Mucosa of rectum (tissue), 2 donors: ENCODE data around the gene UPF1.

Source experiments
- H3K27ac ChIP-seq, 2 donors: one replicate each; pipeline ENCODE4 v1.7.0; 2013; ENCODE audit warnings: inconsistent platforms in 2 of 2, low read depth in 2 of 2, low read length in 2 of 2
- H3K27me3 ChIP-seq, 2 donors: one replicate each; pipeline ENCODE4 v1.7.0; 2013; ENCODE audit warnings: low read length in 2 of 2; ENCODE audit not compliant: control insufficient read depth in 2 of 2, insufficient read depth in 2 of 2
- H3K36me3 ChIP-seq, 2 donors: one replicate each; pipeline ENCODE4 v1.7.0; 2013; ENCODE audit warnings: low read length in 2 of 2; ENCODE audit not compliant: control insufficient read depth in 2 of 2, insufficient read depth in 2 of 2
- H3K4me1 ChIP-seq, 2 donors: one replicate each; pipeline ENCODE4 v1.7.0; 2013; ENCODE audit warnings: low read length in 2 of 2, mild to moderate bottlenecking in 1 of 2; ENCODE audit not compliant: control insufficient read depth in 2 of 2, insufficient read depth in 2 of 2
- H3K4me3 ChIP-seq, 2 donors: one replicate each; pipeline ENCODE4 v1.7.0; 2013; ENCODE audit warnings: low read length in 2 of 2
- H3K9ac ChIP-seq, 2 donors: one replicate each; pipeline ENCODE4 v1.7.0; 2013; ENCODE audit warnings: low read length in 2 of 2, low read depth in 1 of 2, mild to moderate bottlenecking in 1 of 2
- H3K9me3 ChIP-seq, 2 donors: one replicate each; pipeline ENCODE4 v1.7.0; 2013; ENCODE audit warnings: low read length in 2 of 2; ENCODE audit not compliant: control insufficient read depth in 2 of 2
- donor health status: healthy.
- donor health status: Normal muscosa, but diverticular disease.

Gene UPF1

GRCh38 chr19:18790566-18791314 lies 41.0 kb upstream of the UPF1 start, which contains the start of gene COMP:
TSS of gene COMP (minus strand) at chr19:18791305. CDS start at chr19:18791269, 36 bp downstream.
- no peak within 1 kb of the TSS for H3K9ac ChIP-seq
- H3K27me3 ChIP-seq, result peaks cover 56 to 71% of the 10 kb centered on the region in 2 donors
- no peak within 1 kb of the TSS for H3K27ac ChIP-seq

DNA sequence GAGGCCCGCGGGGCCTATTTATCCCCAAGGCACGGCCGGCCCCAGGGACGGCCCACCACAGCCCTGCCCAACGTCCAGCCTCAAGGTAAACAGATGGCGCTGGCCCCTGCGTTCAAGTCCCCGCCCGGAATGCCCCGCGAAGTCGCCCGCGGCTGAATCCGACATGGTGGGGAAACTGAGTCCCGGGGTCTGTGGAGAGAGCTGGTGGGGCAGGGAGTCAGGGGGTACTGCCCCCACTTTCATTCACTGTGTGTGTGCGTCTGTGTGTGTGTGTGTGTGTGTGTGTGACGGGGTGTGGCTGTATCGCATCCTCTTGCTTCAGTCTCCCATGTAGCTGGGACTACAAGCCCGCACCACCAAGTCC lies 40.5 kb upstream of the UPF1 start:
- Histone ChIP-seq H3K36me3 (no peaks in the 10 kb centered on the region), H3K27me3 (peaks cover 52 to 71% of the 10 kb centered on the region in 2 donors), H3K9me3 (no peaks in the 10 kb centered on the region), H3K27ac (no peak overlapping the region), H3K9ac (no peak overlapping the region), H3K4me1 (peaks cover 2 to 3% of the 10 kb centered on the region in 2 donors), H3K4me3 (no peak overlapping the region)

More at GRCh38 chr19:18790566-18791314, 41.0 kb upstream of the UPF1 start, which contains the start of gene COMP:
- no peaks in the 10 kb centered on the region for H3K9me3 ChIP-seq
- H3K4me1 ChIP-seq, result peaks cover 2 to 3% of the 10 kb centered on the region in 2 donors
- peak within 1 kb of the TSS; percentile 16 to 20 for H3K4me3 ChIP-seq
- H3K36me3 ChIP-seq, result no peaks in the 10 kb centered on the region

GRCh38 chr19:18792661-18793060 lies 39.1 kb upstream of the UPF1 start:
- H3K4me3 ChIP-seq, result no peak overlapping the region
- H3K9me3 ChIP-seq, result no peaks in the 10 kb centered on the region
- H3K36me3 ChIP-seq, result no peaks in the 10 kb centered on the region
- no peak overlapping the region for H3K27ac ChIP-seq
- no peak overlapping the region for H3K9ac ChIP-seq
- H3K4me1 ChIP-seq, result peaks cover 2 to 3% of the 10 kb centered on the region in 2 donors
- peaks cover 45 to 62% of the 10 kb centered on the region in 2 donors for H3K27me3 ChIP-seq

- Histone ChIP-seq H3K27ac (no peak overlapping the region), H3K9ac (no peak overlapping the region), H3K4me1 (peaks cover 2 to 3% of the 10 kb centered on the region in 2 donors), H3K4me3 (no peak overlapping the region), H3K36me3 (no peaks in the 10 kb centered on the region), H3K27me3 (peaks cover 48 to 57% of the 10 kb centered on the region in 2 donors), H3K9me3 (no peaks in the 10 kb centered on the region)
These were observed 38.4 kb upstream of the UPF1 start for GRCh38 chr19:18793144-18794028.

GRCh38 chr19:18794029-18794313 lies 37.8 kb upstream of the UPF1 start:
- H3K4me1 ChIP-seq, result peaks cover 2 to 4% of the 10 kb centered on the region in 2 donors
- no peak overlapping the region for H3K27ac ChIP-seq
- H3K9ac ChIP-seq, result no peak overlapping the region
- H3K27me3 ChIP-seq, result peaks cover 45 to 51% of the 10 kb centered on the region in 2 donors
- no peaks in the 10 kb centered on the region for H3K36me3 ChIP-seq
- no peaks in the 10 kb centered on the region for H3K9me3 ChIP-seq
- H3K4me3 ChIP-seq, result no peak overlapping the region

GRCh38 chr19:18794692-18795091 lies 37.1 kb upstream of the UPF1 start:
- Histone ChIP-seq H3K9me3 (no peaks in the 10 kb centered on the region), H3K4me3 (no peak overlapping the region), H3K27me3 (peaks cover 42 to 44% of the 10 kb centered on the region in 2 donors), H3K36me3 (no peaks in the 10 kb centered on the region), H3K4me1 (peaks cover 2 to 6% of the 10 kb centered on the region in 2 donors), H3K9ac (no peak overlapping the region), H3K27ac (no peak overlapping the region)

GRCh38 chr19:18795540-18795939 lies 36.2 kb upstream of the UPF1 start:
- Histone ChIP-seq H3K9me3 (no peaks in the 10 kb centered on the region), H3K27me3 (peaks cover 39 to 42% of the 10 kb centered on the region in 2 donors), H3K4me3 (no peak overlapping the region), H3K4me1 (peaks cover 2 to 6% of the 10 kb centered on the region in 2 donors), H3K36me3 (no peaks in the 10 kb centered on the region), H3K9ac (no peak overlapping the region), H3K27ac (no peak overlapping the region)

DNA sequence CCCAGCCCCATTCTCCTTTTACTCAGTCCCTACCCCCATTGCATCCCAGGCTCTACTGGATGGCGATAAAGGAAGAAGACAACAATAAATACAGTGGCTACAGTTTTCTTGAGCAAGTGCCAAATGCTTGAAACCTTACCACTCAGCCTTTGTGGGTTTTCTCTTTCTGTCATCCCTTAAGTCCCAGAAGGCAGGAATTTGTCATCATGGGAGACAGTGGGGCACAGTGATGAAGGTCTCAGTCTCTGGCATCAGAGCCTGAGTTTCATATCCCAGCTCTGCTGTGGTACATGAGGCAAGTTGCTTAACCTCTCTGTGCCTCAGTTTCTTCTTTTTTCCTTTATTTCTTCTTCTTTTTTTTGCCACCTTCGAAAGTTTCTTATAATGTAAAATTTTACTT lies 35.5 kb upstream of the UPF1 start:
- H3K4me1 ChIP-seq, result peaks cover 0 to 4% of the 10 kb centered on the region in 2 donors
- H3K27ac ChIP-seq, result no peak overlapping the region
- H3K4me3 ChIP-seq, result no peak overlapping the region
- no peaks in the 10 kb centered on the region for H3K9me3 ChIP-seq
- peaks cover 32 to 35% of the 10 kb centered on the region in 2 donors for H3K27me3 ChIP-seq
- no peak overlapping the region for H3K9ac ChIP-seq
- H3K36me3 ChIP-seq, result no peaks in the 10 kb centered on the region

GRCh38 chr19:18798384-18799352 lies 33.1 kb upstream of the UPF1 start:
- no peak overlapping the region for H3K27ac ChIP-seq
- peaks cover 0 to 4% of the 10 kb centered on the region in 2 donors for H3K4me1 ChIP-seq
- no peaks in the 10 kb centered on the region for H3K36me3 ChIP-seq
- no peak overlapping the region for H3K9ac ChIP-seq
- H3K9me3 ChIP-seq, result no peaks in the 10 kb centered on the region
- H3K27me3 ChIP-seq, result peaks cover 19 to 23% of the 10 kb centered on the region in 2 donors
- no peak overlapping the region for H3K4me3 ChIP-seq
